ENCODE measurements around the gene CMIP. TPM values are rescaled to one million over a fixed set of nuclear protein-coding genes. Genes with fewer than 3 reads are reported as not detected.

The CMIP gene
- total and polyA plus RNA-seq, 7 donors, result 11.0 to 60.3 (median 20.4) TPM

DNA sequence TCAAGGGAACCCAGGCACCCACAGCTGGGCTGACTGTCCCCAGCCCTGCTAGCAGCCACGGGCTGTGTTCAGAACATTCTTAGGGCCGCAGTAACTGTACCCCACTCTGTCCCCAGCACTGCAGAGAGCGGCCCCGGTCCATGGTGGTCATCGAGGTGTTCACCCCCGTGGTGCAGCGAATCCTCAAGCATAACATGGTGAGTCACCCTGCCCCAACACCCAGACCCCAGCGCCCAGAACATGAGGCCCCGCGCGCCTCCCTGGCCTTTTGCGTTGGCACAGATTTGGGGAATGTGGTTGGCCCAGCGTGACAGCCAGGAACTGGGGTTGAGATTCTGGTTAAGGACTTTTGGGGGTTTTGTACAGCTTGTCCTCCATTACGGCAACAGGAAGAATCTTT is 219.5 kb downstream of the CMIP start:
- TF ChIP-seq EP300 (IDR thresholded peaks at IDR 0.05) (no peak), POLR2AphosphoS5 (IDR thresholded peaks at IDR 0.05) (no peak), POLR2A (IDR thresholded peaks at IDR 0.05) (no peak)
- TF ChIP-seq, protein P1, sequence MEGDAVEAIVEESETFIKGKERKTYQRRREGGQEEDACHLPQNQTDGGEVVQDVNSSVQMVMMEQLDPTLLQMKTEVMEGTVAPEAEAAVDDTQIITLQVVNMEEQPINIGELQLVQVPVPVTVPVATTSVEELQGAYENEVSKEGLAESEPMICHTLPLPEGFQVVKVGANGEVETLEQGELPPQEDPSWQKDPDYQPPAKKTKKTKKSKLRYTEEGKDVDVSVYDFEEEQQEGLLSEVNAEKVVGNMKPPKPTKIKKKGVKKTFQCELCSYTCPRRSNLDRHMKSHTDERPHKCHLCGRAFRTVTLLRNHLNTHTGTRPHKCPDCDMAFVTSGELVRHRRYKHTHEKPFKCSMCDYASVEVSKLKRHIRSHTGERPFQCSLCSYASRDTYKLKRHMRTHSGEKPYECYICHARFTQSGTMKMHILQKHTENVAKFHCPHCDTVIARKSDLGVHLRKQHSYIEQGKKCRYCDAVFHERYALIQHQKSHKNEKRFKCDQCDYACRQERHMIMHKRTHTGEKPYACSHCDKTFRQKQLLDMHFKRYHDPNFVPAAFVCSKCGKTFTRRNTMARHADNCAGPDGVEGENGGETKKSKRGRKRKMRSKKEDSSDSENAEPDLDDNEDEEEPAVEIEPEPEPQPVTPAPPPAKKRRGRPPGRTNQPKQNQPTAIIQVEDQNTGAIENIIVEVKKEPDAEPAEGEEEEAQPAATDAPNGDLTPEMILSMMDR (IDR thresholded peaks at IDR 0.05), result no peak
- intact Hi-C loops (cut with DNase I), result no loop called here
- Histone ChIP-seq H3K4me1 (peaks cover 0 to 26% (median 14%) of the 10 kb centered on the region in 4 donors), H3K36me3 (peaks cover 6 to 61% (median 24%) of the 10 kb centered on the region in 4 donors), H3K9me3 (no peaks in the 10 kb centered on the region), H3K4me3 (no peak overlapping the region), H3K27ac (no peak overlapping the region), H3K27me3 (no peaks in the 10 kb centered on the region)
- DNase-seq, result no peak
- 97% methylated on average over 14 of the region's 14 CpGs for WGBS, 2 donors

DNA sequence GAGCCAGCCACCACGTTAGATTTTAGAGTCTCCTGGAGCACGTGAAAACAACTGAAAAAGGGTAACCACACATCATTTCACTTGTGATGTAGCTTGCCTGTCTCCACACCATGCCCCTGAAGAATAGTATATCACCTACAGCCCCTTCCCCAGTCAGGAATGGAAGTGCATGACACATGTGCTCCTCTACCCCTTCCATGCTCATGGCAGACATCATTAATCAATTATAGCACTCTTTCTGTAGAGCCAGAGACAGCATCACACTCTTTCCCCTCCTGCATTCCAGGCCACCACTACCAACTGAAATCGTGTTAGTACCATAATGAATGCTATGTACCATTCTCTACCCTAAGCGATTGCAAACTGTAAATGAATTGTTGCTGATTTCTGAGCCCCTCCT is 221.0 kb downstream of the CMIP start:
- no peak for TF ChIP-seq POLR2A (IDR thresholded peaks at IDR 0.05)
- Histone ChIP-seq H3K4me1 (peaks cover 0 to 26% (median 14%) of the 10 kb centered on the region in 4 donors), H3K4me3 (no peak overlapping the region), H3K27me3 (no peaks in the 10 kb centered on the region), H3K9me3 (no peaks in the 10 kb centered on the region), H3K36me3 (peaks cover 6 to 64% (median 29%) of the 10 kb centered on the region in 4 donors), H3K27ac (peak overlapping the region in 1 of 4 donors; percentile 62)
- WGBS, 2 donors, result 82 to 87% methylated on average over 4 of the region's 4 CpGs
- intact Hi-C loops (cut with DNase I), result no loop called here
- DNase-seq, result no peak

DNA sequence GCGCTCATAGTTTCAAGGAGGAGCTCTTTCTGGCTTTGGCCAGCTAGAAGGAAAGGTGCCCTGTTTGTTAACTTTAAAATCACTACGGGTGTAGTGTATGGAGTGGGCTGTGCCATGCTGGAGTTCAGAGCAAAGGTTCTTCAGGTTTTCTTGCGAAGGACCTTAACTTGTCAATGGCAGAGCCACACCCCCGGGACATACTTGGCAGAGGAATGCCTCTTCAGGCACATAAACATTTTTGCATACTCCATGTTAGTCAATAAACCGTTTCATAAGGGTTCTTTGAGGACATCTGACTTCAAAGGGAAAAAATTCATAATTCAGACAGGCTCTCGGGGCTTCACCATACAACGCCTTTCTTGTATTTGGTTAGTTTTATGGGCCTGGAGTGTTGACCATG is 221.5 kb downstream of the CMIP start:
- DNase-seq, result no peak
- Histone ChIP-seq H3K36me3 (peaks cover 7 to 64% (median 29%) of the 10 kb centered on the region in 4 donors), H3K27me3 (no peaks in the 10 kb centered on the region), H3K9me3 (no peaks in the 10 kb centered on the region), H3K4me1 (peaks cover 0 to 26% (median 14%) of the 10 kb centered on the region in 4 donors), H3K27ac (peak overlapping the region in 3 of 4 donors; percentile 36 to 62 (median 48)), H3K4me3 (no peak overlapping the region)
- no peak for TF ChIP-seq POLR2AphosphoS5 (IDR thresholded peaks at IDR 0.05)
- no peak for TF ChIP-seq EP300 (IDR thresholded peaks at IDR 0.05)
- TF ChIP-seq, protein P1 (IDR thresholded peaks at IDR 0.05), result no peak
- no peak for TF ChIP-seq POLR2A (IDR thresholded peaks at IDR 0.05)
- intact Hi-C loops (cut with DNase I), result no loop called here
- WGBS, 2 donors, result 63 to 81% methylated on average over 7 of the region's 7 CpGs

DNA sequence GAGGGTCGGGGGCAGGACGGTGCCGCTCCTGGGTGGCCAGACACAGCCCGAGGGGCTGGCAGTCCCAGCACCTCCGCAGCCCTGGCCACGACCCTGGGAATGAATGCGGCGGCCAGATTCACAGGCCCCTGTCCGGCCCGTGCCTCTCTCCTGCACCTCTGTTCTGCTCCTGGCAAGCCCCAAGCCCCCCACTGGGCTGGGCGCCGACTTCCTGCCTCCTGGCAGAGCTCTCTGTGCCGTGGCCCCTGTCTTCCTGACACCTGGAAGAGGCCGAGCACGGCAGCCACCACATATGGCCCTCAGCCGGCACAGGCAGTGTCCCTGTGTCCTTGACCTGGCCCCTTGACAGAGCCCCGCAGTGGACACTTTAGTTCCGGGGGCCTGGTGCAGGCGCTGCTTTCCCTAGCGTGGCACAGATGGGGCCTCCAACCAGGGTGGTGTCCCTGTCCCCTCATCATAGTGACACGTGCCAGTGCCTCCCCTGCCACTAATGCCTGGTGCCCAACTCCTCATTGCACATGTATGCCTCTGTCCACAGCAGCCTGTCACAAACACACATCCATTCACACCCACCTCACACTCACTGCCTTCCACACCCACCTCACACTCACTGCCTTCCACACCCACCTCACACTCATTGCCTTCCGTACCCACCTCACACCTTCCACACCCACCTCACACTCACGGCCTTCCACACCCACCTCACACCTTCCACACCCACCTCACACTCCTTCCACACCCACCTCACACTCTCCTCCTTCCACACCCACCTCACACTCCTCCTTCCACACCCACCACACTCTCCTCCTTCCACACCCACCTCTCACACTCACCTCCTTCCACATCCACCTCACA is 223.9 kb downstream of the CMIP start:
- H3K36me3 ChIP-seq, result peaks cover 19 to 64% (median 27%) of the 10 kb centered on the region in 4 donors
- H3K9me3 ChIP-seq, result no peaks in the 10 kb centered on the region
- no peak for DNase-seq
- intact Hi-C loops (cut with DNase I), result no loop called here
- TF ChIP-seq POLR2A (IDR thresholded peaks at IDR 0.05), result no peak
- no peak for TF ChIP-seq EP300 (IDR thresholded peaks at IDR 0.05)
- TF ChIP-seq, protein P1 (IDR thresholded peaks at IDR 0.05), result no peak
- no peak for TF ChIP-seq POLR2AphosphoS5 (IDR thresholded peaks at IDR 0.05)
- H3K4me3 ChIP-seq, result no peak overlapping the region
- 90 to 92% methylated on average over 23 of the region's 23 CpGs for WGBS, 2 donors
- no peaks in the 10 kb centered on the region for H3K27me3 ChIP-seq
- peaks cover 0 to 26% (median 14%) of the 10 kb centered on the region in 4 donors for H3K4me1 ChIP-seq
- H3K27ac ChIP-seq, result peak overlapping the region in 3 of 4 donors; percentile 39 to 62 (median 46)

DNA sequence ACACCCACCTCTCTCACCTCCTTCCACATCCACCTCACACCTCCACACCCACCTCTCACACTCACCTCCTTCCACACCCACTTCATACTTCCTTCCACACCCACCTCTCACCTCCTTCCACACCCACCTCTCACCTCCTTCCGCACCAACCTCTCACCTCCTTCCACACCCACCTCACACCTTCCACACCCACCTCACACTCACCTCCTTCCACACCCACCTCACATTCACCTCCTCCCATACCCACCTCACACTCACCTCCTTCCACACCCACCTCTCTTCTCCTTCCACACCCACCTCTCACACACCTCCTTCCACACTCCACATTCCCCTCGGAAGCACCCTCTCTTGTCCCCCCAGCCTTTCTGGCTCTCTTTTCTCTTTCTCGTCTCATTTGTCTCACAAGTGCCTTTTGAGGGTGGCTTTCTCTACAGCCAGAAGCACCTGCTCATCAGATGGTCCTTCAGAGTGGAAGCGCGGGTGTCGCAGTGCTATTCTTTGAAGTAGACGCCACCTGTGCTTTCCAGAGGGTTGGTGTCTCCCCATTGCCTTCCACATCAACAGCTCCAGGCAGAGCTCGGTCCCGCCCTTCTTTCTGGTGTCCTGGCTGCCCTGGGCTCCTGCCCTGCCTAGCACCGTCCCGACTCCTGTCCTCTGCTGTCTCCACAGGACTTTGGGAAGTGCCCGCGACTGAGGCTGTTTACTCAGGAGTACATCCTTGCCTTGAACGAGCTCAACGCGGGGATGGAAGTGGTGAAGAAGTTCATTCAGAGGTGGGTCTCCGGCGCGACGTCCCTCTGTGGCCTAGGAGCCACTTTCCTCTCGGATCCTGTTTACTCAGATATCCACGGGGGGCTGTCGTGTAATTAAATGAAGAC is 225.1 kb downstream of the CMIP start:
- Histone ChIP-seq H3K4me1 (peaks cover 0 to 26% (median 14%) of the 10 kb centered on the region in 4 donors), H3K36me3 (peaks cover 17 to 63% (median 23%) of the 10 kb centered on the region in 4 donors), H3K4me3 (no peak overlapping the region), H3K9me3 (no peaks in the 10 kb centered on the region), H3K27me3 (no peaks in the 10 kb centered on the region), H3K27ac (no peak overlapping the region)
- TF ChIP-seq EP300 (IDR thresholded peaks at IDR 0.05) (no peak), POLR2A (IDR thresholded peaks at IDR 0.05) (no peak), POLR2AphosphoS5 (IDR thresholded peaks at IDR 0.05) (no peak)
- TF ChIP-seq, protein P1 (IDR thresholded peaks at IDR 0.05), result no peak
- no peak for DNase-seq
- intact Hi-C loops (cut with DNase I), result no loop called here
- WGBS, 2 donors, result 94 to 95% methylated on average over 23 of the region's 23 CpGs

Data from sigmoid colon (tissue), 7 donors.